HCT116 (cell line): ENCODE measurements around the gene FOXC2. TPM values are rescaled to one million over a fixed set of nuclear protein-coding genes. Genes with fewer than 3 reads are reported as not detected.

Experiments
- ATAC-seq: fragments of 200-7000 bp; cut with Tn5 transposase; 2 replicates; pipeline ENCODE4 v1.9.1; 2020; ENCODE audit warnings: mild to moderate bottlenecking, moderate library complexity
- Bru-seq: library from RNA; stranded (reverse); fragments of 400-500 nt; gene quantifications from one replicate; lab custom pipeline; 2021; lab: Mats Ljungman, UMichigan
- BruChase-seq, 2 experiments: library from RNA; stranded (reverse); fragments of 400-500 nt; gene quantifications; one replicate each; lab custom pipeline; 2021; lab: Mats Ljungman, UMichigan
- BruUV-seq: library from RNA; stranded (reverse); fragments of 400-500 nt; replicated peaks from 2 replicates; lab custom pipeline; 2021; lab: Mats Ljungman, UMichigan
- CTCF ChIA-PET: fragments of 300-600 bp; sonication (Branson Sonifier 250); formaldehyde crosslinking; loops from one replicate; lab custom pipeline; 2021; ENCODE audit warnings: antibody characterized with exemption; lab: Charles Lee
- POLR2A ChIA-PET: fragments of 300-600, 350-600 bp; sonication (Branson Sonifier 250); formaldehyde crosslinking; loops from one replicate; lab custom pipeline; 2021; ENCODE audit warnings: antibody characterized with exemption; lab: Charles Lee
- RAD21 ChIA-PET, 2 experiments: fragments of 300-600 bp; sonication (Branson Sonifier 250); formaldehyde crosslinking; loops; one replicate each; lab custom pipeline; 2023; ENCODE audit warnings: low total read pairs in 2 of 2; ENCODE audit not compliant: uncharacterized antibody in 2 of 2, unreplicated experiment in 2 of 2, low non-redundant PET in 1 of 2; lab: Charles Lee
- DNase-seq: peaks from one replicate; pipeline ENCODE4 v3.0.0-alpha.2; 2010; ENCODE audit warnings: low read depth, low spot score
- H2AFZ ChIP-seq: fragments of 200-600 bp; shearing (Covaris generic), sonication (generic); 2 replicates; pipeline ENCODE4 v1.6.1; 2017; ENCODE audit warnings: low read depth, mixed run types, mixed read lengths, antibody characterized with exemption, low read length; ENCODE audit not compliant: poor library complexity, severe bottlenecking
- H3K27ac ChIP-seq: 2 replicates; pipeline ENCODE4 v1.5.1; 2012; ENCODE audit warnings: low read depth, low read length
- H3K27me3 ChIP-seq: fragments of 200-600 bp; sonication (generic); 2 replicates; pipeline ENCODE4 v1.6.1; 2016; ENCODE audit warnings: mixed run types, low read length, mixed read lengths; ENCODE audit not compliant: insufficient read depth
- H3K36me3 ChIP-seq, 2 experiments: fragments of 200-500 bp in 1 of 2; fragments of 200-600 bp in 1 of 2; sonication (Bioruptor generic) in 1 of 2; sonication (generic) in 1 of 2; 2 replicates each; pipeline versions ENCODE4 v1.5.1 to v1.6.1; 2014 to 2016; ENCODE audit warnings: low read length in 2 of 2, inconsistent platforms in 1 of 2, mixed read lengths in 1 of 2, mixed run types in 1 of 2; ENCODE audit not compliant: insufficient read depth in 2 of 2, control insufficient read depth in 1 of 2
- H3K4me1 ChIP-seq, 2 experiments: fragments of 200-600 bp in 1 of 2; sonication (generic) in 1 of 2; 2 replicates each; pipeline versions ENCODE4 v1.5.1 to v1.6.1; 2012 to 2017; ENCODE audit warnings: low read length in 2 of 2, inconsistent platforms in 1 of 2, mild to moderate bottlenecking in 1 of 2, mixed read lengths in 1 of 2, mixed run types in 1 of 2, moderate library complexity in 1 of 2; ENCODE audit not compliant: insufficient read depth in 2 of 2, control insufficient read depth in 1 of 2
- H3K4me2 ChIP-seq: fragments of 200-600 bp; sonication (generic); 2 replicates; pipeline ENCODE4 v1.6.1; 2017; ENCODE audit warnings: mixed run types, low read length, mixed read lengths
- H3K4me3 ChIP-seq, 2 experiments: fragments of 200-600 bp in 1 of 2; sonication (generic) in 1 of 2; replicated peaks in 1 of 2; 2 replicates each; pipeline ENCODE4 v1.5.1; 2011 to 2016; ENCODE audit warnings: low read length in 2 of 2, control low read depth in 1 of 2, low read depth in 1 of 2, mild to moderate bottlenecking in 1 of 2, mixed read lengths in 1 of 2, mixed run types in 1 of 2
- H3K79me2 ChIP-seq: fragments of 200-600 bp; sonication (generic); 2 replicates; pipeline ENCODE4 v1.6.1; 2017; ENCODE audit warnings: mild to moderate bottlenecking, mixed run types, low read length, moderate library complexity, mixed read lengths; ENCODE audit not compliant: insufficient read depth
- H3K9ac ChIP-seq: fragments of 200-600 bp; sonication (generic); 2 replicates; pipeline ENCODE4 v1.6.1; 2016; ENCODE audit warnings: low read length, mixed read lengths
- H3K9me2 ChIP-seq: fragments of 200-600 bp; sonication (generic), shearing (Covaris generic); 2 replicates; pipeline ENCODE4 v1.6.1; 2017; ENCODE audit warnings: mixed run types, mild to moderate bottlenecking, moderate library complexity; ENCODE audit not compliant: insufficient read depth
- H3K9me3 ChIP-seq, 2 experiments: fragments of 200-500 bp in 1 of 2; fragments of 200-600 bp in 1 of 2; sonication (Bioruptor generic) in 1 of 2; sonication (generic) in 1 of 2; 2 replicates each; pipeline ENCODE4 v1.6.1; 2014 to 2017; ENCODE audit warnings: low read length in 2 of 2, mixed read lengths in 2 of 2, inconsistent platforms in 1 of 2, low read depth in 1 of 2, mild to moderate bottlenecking in 1 of 2, mixed run types in 1 of 2, moderate library complexity in 1 of 2; ENCODE audit not compliant: control insufficient read depth in 1 of 2, insufficient read depth in 1 of 2
- H4K20me1 ChIP-seq: fragments of 200-600 bp; sonication (generic), shearing (Covaris generic); 2 replicates; pipeline ENCODE4 v1.6.1; 2017; ENCODE audit warnings: mixed run types, mild to moderate bottlenecking, moderate library complexity; ENCODE audit not compliant: insufficient read depth
- CEBPB ChIP-seq: IDR thresholded peaks from 2 replicates; pipeline ENCODE4 v1.6.1; 2012; ENCODE audit warnings: low read depth
- EZH2phosphoT487 ChIP-seq: fragments of 200-600 bp; IDR thresholded peaks from 2 replicates; pipeline ENCODE4 v1.6.1; 2018; ENCODE audit warnings: antibody characterized with exemption, borderline replicate concordance
- RAD21 ChIP-seq: IDR thresholded peaks from 2 replicates; pipeline ENCODE4 v1.6.1; 2012; ENCODE audit warnings: low read depth, mild to moderate bottlenecking
- SIN3A ChIP-seq: IDR thresholded peaks from 2 replicates; pipeline ENCODE4 v1.6.1; 2012; ENCODE audit warnings: low read depth
- YY1 ChIP-seq: IDR thresholded peaks from 2 replicates; pipeline ENCODE4 v1.6.1; 2011; ENCODE audit warnings: low read length, low read depth, moderate library complexity, mild to moderate bottlenecking; ENCODE audit not compliant: insufficient replicate concordance; ENCODE audit errors: extremely low read depth
- intact Hi-C: fragments of 100-400 bp; cut with micrococcal nuclease; formaldehyde crosslinking; loops from 2 replicates; pipeline ENCODE4 v1.10.0; 2022
- long read RNA-seq: library from polyadenylated mRNA; unstranded; transcript quantifications from one replicate; pipeline ENCODE4 v2.0.0, GENCODE V29; 2021; ENCODE audit not compliant: unreplicated experiment
- polyA plus RNA-seq: library from polyadenylated mRNA; unstranded; fragments of >200 nt; gene quantifications from 2 replicates; pipeline ENCODE4 v1.2.1, GENCODE V29; 2012; ENCODE audit warnings: missing spikeins
- total RNA-seq: library from RNA; stranded (reverse); gene quantifications from one replicate; pipeline ENCODE4 v1.2.1, GENCODE V29; 2021; ENCODE audit not compliant: unreplicated experiment
- TF ChIP-seq, protein P1 (sequence below), 3 experiments: fragments of 200-600 bp in 1 of 3; sonication (generic) in 1 of 3; IDR thresholded peaks in 2 of 3; conservative IDR thresholded peaks in 1 of 3; 2 replicates each; pipeline ENCODE4 v1.5.1; 2012 to 2017; ENCODE audit warnings: low read depth in 2 of 3, low read length in 2 of 3, antibody characterized with exemption in 1 of 3, borderline replicate concordance in 1 of 3, control low read depth in 1 of 3, mild to moderate bottlenecking in 1 of 3, mixed read lengths in 1 of 3, mixed run types in 1 of 3, moderate library complexity in 1 of 3; ENCODE audit not compliant: insufficient read depth in 1 of 3

The FOXC2 gene
- total RNA-seq = 0.22 TPM
- polyA plus RNA-seq = 0.04 and 0.10 TPM in 2 replicates
- percentile 26 among the genes with signal in this experiment for Bru-seq, nascent RNA
- percentile 44 among the genes with signal in this experiment for BruChase-seq, experiment 1, labeled RNA remaining after a 6-hour chase
- percentile 35 among the genes with signal in this experiment for BruChase-seq, experiment 2, labeled RNA remaining after a 2-hour chase
- long read RNA-seq, partial matches to known transcripts = 0 of 1 reads
- long read RNA-seq, other reads (novel, unspliced or antisense) = 0 of 1 reads

DNA sequence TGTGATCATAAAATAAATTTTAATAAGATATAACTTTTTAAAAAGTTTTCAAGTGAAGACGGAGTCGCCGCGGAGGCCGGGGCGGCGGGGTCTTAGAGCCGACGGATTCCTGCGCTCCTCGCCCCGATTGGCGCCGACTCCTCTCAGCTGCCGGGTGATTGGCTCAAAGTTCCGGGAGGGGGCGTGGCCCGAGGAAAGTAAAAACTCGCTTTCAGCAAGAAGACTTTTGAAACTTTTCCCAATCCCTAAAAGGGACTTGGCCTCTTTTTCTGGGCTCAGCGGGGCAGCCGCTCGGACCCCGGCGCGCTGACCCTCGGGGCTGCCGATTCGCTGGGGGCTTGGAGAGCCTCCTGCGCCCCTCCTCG, at the start of gene FOXC2:
Gene FOXC2, plus strand, starts transcription at position 229 of the 365 bp plus-strand sequence. CDS start 507 bp downstream, outside the sequence.
- Histone ChIP-seq H3K27ac (no peak within 1 kb of the TSS), H3K79me2 (no peaks in the 10 kb centered on the region), H3K4me1 (peaks cover 9 to 14% of the 10 kb centered on the region in 2 experiments), H3K9ac (no peak within 1 kb of the TSS), H3K36me3 (no peaks in the 10 kb centered on the region), H3K9me3 (no peaks in the 10 kb centered on the region), H3K9me2 (no peaks in the 10 kb centered on the region), H3K27me3 (0 out of 2 replicates have a peak, but pooled peaks cover 5% of the 10 kb centered on the region), H3K4me2 (no peak within 1 kb of the TSS), H3K4me3 (no peak within 1 kb of the TSS), H2AFZ (no peak within 1 kb of the TSS), H4K20me1 (no peaks in the 10 kb centered on the region)
- RAD21 ChIA-PET = no interaction called here
- no peak for ATAC-seq
- intact Hi-C loops = no loop called here
- CTCF ChIA-PET = no interaction called here
- BruUV-seq = no TSS peak
- TF ChIP-seq CEBPB (no peak), RAD21 (no peak), YY1 (no peak), SIN3A (no peak), EZH2phosphoT487 (no peak)
- TF ChIP-seq, protein P1, sequence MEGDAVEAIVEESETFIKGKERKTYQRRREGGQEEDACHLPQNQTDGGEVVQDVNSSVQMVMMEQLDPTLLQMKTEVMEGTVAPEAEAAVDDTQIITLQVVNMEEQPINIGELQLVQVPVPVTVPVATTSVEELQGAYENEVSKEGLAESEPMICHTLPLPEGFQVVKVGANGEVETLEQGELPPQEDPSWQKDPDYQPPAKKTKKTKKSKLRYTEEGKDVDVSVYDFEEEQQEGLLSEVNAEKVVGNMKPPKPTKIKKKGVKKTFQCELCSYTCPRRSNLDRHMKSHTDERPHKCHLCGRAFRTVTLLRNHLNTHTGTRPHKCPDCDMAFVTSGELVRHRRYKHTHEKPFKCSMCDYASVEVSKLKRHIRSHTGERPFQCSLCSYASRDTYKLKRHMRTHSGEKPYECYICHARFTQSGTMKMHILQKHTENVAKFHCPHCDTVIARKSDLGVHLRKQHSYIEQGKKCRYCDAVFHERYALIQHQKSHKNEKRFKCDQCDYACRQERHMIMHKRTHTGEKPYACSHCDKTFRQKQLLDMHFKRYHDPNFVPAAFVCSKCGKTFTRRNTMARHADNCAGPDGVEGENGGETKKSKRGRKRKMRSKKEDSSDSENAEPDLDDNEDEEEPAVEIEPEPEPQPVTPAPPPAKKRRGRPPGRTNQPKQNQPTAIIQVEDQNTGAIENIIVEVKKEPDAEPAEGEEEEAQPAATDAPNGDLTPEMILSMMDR (IDR thresholded peaks at IDR 0.05 in 2 of 3, conservative IDR thresholded peaks at IDR 0.05 in 1 of 3; ENCODE audit: borderline replicate concordance in 1 of 3, insufficient read depth in 1 of 3, low read depth in 2 of 3, low read length in 2 of 3) = no peak
- DNase-seq = no peak
- POLR2A ChIA-PET = no interaction called here
